ENCODE data around the gene SPATA16.
"Not testable (repeated sequence)": the region's sequence is repeated elsewhere in the genome, so short reads cannot be mapped to it uniquely, and the experiment has no call there.

Gene SPATA16

GRCh38 chr3:173003471-173003870 lies 137.6 kb downstream of the SPATA16 start:
- no peak for DNase-seq

DNA sequence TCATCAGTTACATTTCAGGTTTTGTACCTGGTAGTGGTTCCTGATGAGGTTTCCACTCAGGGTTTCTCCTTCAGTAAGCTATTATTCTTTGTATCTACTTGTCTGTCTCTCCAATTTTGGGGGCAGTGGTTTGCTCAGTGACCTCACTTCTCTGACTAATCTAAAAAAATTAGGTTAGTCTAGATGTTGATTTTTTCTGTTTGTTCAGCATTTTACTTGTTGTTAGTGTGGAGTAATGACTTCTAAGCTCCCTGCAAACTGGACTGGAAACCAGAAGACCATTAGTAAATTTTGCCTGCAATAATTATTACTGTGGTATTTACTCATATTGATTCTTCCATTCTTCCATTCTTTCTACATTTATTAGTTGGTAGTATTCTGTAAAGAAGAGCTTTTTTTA lies 139.4 kb downstream of the SPATA16 start:
- DNase-seq = no peak

DNA sequence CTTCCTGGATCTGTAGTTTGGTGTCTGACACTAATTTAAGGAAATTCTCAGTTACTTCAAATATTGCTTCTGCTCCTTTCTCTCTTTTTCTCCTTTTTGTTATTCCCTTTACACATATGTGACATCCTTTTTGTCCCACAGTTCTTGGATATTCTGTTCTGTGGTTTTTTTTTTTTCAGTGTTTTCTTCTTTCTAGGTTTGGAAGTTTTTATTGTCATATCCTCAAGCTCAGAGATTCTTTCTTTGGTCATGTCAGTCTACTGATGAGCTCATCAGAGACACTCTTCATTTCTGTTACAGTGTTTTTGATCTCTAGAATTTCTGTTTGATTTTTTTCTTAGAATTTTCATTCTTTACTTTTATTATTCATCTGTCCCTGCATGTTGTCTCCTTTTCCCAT lies 140.5 kb downstream of the SPATA16 start:
- no peak for DNase-seq

DNA sequence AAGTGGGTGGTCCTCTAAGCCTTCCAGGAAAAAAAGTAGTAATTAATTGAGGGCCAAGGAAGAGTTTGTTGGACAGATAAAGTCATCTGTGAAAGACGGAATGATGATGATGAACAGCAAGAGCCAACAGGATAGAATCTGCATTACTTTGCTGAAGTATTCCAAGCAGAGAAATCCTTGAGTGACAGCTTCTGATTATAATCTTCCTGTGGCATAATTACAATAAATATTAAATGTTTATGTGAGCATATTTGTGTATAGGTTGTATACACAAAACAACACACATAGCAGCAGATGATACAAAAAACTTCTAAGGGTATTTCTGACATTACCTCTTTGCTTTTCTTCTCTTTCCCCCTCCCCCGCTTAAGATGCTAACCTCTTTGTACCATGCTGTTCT lies 147.6 kb downstream of the SPATA16 start:
- no peak for DNase-seq

GRCh38 chr3:172991424-172991996 lies 149.5 kb downstream of the SPATA16 start:
- no peak for DNase-seq

GRCh38 chr3:172989373-172989772 lies 151.7 kb downstream of the SPATA16 start:
- no peak for DNase-seq

GRCh38 chr3:172987273-172987672 lies 153.8 kb downstream of the SPATA16 start:
- peak; percentile 19 for DNase-seq

DNA sequence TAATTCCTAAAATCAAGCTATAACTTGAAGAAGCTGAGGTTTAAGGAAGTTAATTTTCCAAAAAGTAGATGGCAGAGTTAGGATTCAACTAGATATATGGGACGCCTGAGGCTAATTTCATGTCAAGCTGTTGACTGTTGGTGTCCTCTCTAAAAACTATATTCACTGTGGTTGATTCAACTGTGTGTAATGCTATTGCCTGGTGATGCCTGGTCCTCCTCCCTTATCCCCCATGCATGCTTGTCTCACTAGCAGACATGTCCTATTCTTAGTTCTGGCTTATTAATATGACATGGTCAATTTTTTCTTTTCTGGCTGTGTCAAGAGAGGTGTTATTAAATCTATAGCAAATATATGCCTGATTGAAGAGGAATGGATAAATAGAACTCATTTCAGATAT lies 156.1 kb downstream of the SPATA16 start:
- DNase-seq = no peak

- peak; percentile 39 for DNase-seq
Measured at GRCh38 chr3:172982736-172983364, 158.2 kb downstream of the SPATA16 start.

DNA sequence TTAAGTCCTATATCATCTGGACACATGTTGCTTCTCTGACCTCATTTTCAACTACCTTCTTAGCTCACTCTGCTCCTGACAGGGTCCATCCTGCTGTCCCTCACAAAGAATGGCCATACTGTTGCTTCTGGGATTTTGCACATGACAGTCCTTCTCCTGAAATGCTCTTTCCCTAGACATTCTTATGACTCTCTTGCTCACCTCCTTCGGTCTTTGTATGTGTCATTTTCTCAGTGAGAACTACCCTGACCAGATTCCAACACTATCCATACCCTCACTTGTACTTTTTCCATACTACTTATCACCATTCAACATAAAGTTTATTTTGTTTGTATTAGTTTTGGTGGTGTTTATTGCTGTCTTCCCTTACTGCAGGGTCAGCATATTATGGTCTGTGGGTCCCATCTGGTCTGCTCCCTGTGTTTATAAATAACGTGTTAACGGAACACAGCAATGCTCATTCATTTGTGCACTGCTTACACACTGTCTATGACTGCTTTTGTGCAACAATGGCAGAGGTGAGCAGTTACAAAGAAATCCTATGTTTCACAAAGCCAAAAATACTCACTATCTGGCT lies 159.5 kb downstream of the SPATA16 start:
- no peak for DNase-seq

DNA sequence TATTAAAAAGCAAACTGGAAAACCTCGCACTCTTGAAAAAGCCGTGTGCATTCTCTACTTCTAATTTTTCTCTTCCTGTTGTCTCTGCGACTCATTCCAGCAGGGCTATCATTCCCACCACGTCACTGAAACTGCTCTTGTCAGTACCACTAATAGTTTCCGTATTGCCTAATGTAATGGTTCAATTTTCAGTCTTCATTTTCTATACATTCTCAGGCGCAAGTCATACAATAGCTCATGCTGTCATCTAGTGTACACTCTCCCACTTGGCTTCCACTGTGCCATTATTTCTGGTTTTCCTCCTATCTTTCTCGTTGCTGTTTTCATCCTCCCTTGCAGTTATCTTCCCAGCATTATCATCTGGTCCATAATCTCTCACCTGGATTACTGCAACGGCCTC lies 160.2 kb downstream of the SPATA16 start:
- DNase-seq = no peak

- no peak for DNase-seq
Measured at GRCh38 chr3:172977696-172978095, 163.3 kb downstream of the SPATA16 start.

- no peak for DNase-seq
Measured at GRCh38 chr3:172974969-172975368, 166.1 kb downstream of the SPATA16 start.

DNA sequence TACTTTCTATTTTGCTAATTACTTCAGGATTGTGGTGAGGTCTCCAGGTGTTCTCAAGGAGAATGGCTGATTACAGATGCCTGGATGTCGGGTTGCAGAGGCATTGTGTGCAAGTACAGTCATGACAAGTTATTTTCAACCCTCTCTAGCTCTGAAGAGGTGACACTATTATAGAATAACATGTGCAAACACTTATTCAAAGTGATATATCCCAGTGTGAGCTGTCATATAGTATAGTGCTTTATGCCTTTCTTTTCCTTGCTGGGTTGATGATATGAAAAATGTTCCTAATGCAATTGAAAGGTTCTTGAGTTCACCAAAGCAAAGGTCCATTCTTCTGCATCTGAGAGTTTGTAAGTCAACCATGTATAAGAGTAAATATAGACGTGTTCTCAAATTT lies 167.2 kb downstream of the SPATA16 start:
- no peak for DNase-seq

GRCh38 chr3:172972717-172973116 lies 168.3 kb downstream of the SPATA16 start:
- no peak for DNase-seq

GRCh38 chr3:172972067-172972466 lies 169.0 kb downstream of the SPATA16 start:
- DNase-seq = no peak

DNA sequence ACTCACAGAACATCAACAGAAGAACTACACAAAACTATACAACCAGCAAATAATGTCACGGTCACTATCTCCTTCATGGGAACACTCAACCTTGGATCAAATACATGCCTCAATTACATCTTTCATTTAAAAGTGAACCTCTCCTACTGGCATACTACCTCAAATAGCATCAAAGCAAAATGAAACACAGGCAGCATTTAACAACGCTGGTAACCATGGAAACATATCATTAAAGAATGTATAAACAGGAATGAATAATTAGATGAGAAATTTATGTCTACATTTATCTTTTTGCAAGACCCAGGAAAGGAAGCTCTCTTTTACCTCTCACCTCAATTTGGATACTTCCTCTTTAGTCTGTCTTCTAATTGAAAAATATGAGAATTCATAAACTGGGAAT lies 172.4 kb downstream of the SPATA16 start:
- no peak for DNase-seq

DNA sequence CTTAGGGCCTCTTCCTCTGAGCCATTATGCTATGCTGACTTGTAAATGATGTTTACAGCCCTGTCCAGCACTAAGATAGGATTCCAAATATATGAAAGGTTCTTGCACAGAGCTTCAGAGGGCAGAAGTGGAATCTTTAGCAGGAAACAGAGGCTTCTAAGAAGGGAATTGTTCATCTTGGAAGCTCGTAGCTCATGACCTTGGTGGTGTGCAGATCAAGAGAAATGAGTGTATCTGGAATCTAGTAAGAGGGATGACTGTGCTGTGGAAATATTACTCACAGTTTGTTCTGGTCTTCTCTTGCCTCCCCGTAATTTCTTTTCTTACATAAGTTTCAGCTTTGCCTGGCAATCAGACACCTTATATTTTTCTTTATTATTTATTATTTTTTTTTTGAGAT lies 175.8 kb downstream of the SPATA16 start:
- no peak for DNase-seq

- not testable (repeated sequence) for DNase-seq
Measured at GRCh38 chr3:172960626-172961182, 180.3 kb downstream of the SPATA16 start.

- no peak for DNase-seq
Measured at GRCh38 chr3:172958565-172958964, 182.5 kb downstream of the SPATA16 start.

DNA sequence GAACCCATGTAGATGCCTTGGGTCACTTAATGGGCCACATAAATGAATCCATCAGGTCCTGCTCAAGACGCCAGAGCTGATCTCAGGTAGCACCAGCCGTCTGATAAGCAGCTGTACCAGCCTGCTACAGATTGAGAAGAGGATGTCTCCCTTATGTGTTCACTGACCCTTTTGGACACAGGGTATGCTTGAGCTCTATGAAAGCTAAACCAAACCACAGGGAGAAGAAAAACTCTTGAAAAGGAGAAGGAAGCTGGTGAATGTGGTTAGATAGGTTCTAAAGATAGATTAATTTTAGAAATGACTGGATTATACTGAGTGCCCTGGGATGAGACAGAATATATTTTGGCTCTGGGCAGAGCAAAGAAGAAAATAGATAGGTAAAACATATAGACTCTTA lies 187.5 kb downstream of the SPATA16 start:
- DNase-seq = peak; percentile 33

- no peak for DNase-seq
Measured at GRCh38 chr3:172951511-172951910, 189.5 kb downstream of the SPATA16 start.

DNA sequence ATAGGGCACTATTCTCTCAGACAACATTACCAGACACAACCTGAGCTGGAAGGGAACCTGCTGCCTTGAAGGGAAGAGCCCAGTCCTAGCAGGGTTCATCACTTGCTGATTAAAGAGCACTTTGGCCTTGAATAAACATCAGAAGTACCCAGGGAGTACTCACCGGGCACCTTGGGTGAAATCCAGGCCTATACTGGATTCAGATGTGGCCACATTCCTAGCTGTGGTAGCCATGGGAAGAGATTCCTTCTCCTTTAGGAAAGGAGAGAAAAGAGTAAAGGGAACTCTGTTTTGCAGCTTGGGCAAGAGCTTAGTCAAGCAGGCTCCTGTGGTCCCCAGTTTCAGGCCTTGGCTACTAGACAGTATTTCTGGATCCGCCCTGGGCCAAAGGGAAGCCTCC lies 195.0 kb downstream of the SPATA16 start:
- no peak for DNase-seq

- peak; percentile 10 for DNase-seq
Measured at GRCh38 chr3:172939651-172940293, 201.3 kb downstream of the SPATA16 start.

All from hematopoietic multipotent progenitor cell treated with erythropoietin and hydrocortisone succinate and interleukin-3 and kit ligand, for 6 days (in vitro differentiated cells).